Mesenchymal stem cell (in vitro differentiated cells and primary cell): Measurements from ENCODE around the gene UFSP1.

Experiments used
- DNase-seq: peaks from one replicate; pipeline ENCODE4 v3.0.0-alpha.2; 2013
- H2AFZ ChIP-seq: one replicate; pipeline ENCODE4 v1.6.1; 2013; ENCODE audit warnings: low read depth, mild to moderate bottlenecking, control low read depth, inconsistent platforms, low read length, moderate library complexity
- H2AK5ac ChIP-seq: 2 replicates; pipeline ENCODE4 v1.6.1; 2013; ENCODE audit warnings: low read length, moderate library complexity, mild to moderate bottlenecking, inconsistent platforms; ENCODE audit not compliant: severe bottlenecking
- H2BK120ac ChIP-seq: one replicate; pipeline ENCODE4 v1.6.1; 2013; ENCODE audit warnings: low read depth, mild to moderate bottlenecking, inconsistent platforms, low read length, moderate library complexity
- H2BK12ac ChIP-seq, 2 experiments: one replicate each; pipeline ENCODE4 v1.6.1; 2013; ENCODE audit warnings: inconsistent platforms in 2 of 2, low read length in 2 of 2, mild to moderate bottlenecking in 2 of 2, moderate library complexity in 2 of 2, control low read depth in 1 of 2
- H2BK15ac ChIP-seq: one replicate; pipeline ENCODE4 v1.6.1; 2013; ENCODE audit warnings: mild to moderate bottlenecking, low read depth, inconsistent platforms; ENCODE audit not compliant: poor library complexity, severe bottlenecking
- H2BK5ac ChIP-seq: 2 replicates; pipeline ENCODE4 v1.6.1; 2013; ENCODE audit warnings: low read depth, mild to moderate bottlenecking, low read length, control low read depth, inconsistent platforms; ENCODE audit not compliant: poor library complexity, severe bottlenecking
- H3K14ac ChIP-seq, 2 experiments: one replicate each; pipeline ENCODE4 v1.6.1; 2013; ENCODE audit warnings: inconsistent platforms in 2 of 2, low read length in 2 of 2, control low read depth in 1 of 2, mild to moderate bottlenecking in 1 of 2, moderate library complexity in 1 of 2
- H3K18ac ChIP-seq, 2 experiments: one replicate each; pipeline ENCODE4 v1.6.1; 2013; ENCODE audit warnings: inconsistent platforms in 2 of 2, low read length in 2 of 2, control low read depth in 1 of 2, low read depth in 1 of 2, mild to moderate bottlenecking in 1 of 2
- H3K23ac ChIP-seq, 2 experiments: one replicate each; pipeline ENCODE4 v1.6.1; 2013; ENCODE audit warnings: inconsistent platforms in 2 of 2, low read length in 2 of 2, mild to moderate bottlenecking in 2 of 2, moderate library complexity in 2 of 2, control low read depth in 1 of 2
- H3K27ac ChIP-seq: 2 replicates; pipeline ENCODE4 v1.5.1; 2013; ENCODE audit warnings: mild to moderate bottlenecking, moderate library complexity, low read length, control low read depth, inconsistent platforms; ENCODE audit not compliant: poor library complexity, severe bottlenecking
- H3K27me3 ChIP-seq, 2 experiments: 2 replicates each; pipeline versions ENCODE4 v1.6.1 to v1.7.0; 2013; ENCODE audit warnings: low read length in 2 of 2, mild to moderate bottlenecking in 2 of 2, moderate library complexity in 2 of 2, control low read depth in 1 of 2, inconsistent platforms in 1 of 2; ENCODE audit not compliant: control insufficient read depth in 1 of 2, insufficient read depth in 1 of 2
- H3K36me3 ChIP-seq, 2 experiments: 2 replicates each; pipeline versions ENCODE4 v1.6.1 to v1.7.0; 2013; ENCODE audit warnings: low read length in 2 of 2, control low read depth in 1 of 2, inconsistent platforms in 1 of 2, low read depth in 1 of 2, mild to moderate bottlenecking in 1 of 2; ENCODE audit not compliant: insufficient read depth in 2 of 2, control insufficient read depth in 1 of 2
- H3K4ac ChIP-seq, 2 experiments: one replicate each; pipeline ENCODE4 v1.6.1; 2013; ENCODE audit warnings: inconsistent platforms in 2 of 2, low read length in 2 of 2, mild to moderate bottlenecking in 2 of 2, moderate library complexity in 2 of 2, control low read depth in 1 of 2, low read depth in 1 of 2
- H3K4me1 ChIP-seq: 2 replicates; pipeline ENCODE4 v1.6.1; 2013; ENCODE audit warnings: low read depth, low read length, control low read depth; ENCODE audit not compliant: control insufficient read depth, insufficient read depth
- H3K4me2 ChIP-seq: 2 replicates; pipeline ENCODE4 v1.6.1; 2013; ENCODE audit warnings: low read length, mild to moderate bottlenecking, inconsistent platforms; ENCODE audit not compliant: poor library complexity, severe bottlenecking
- H3K4me3 ChIP-seq, 2 experiments: 2 replicates each; pipeline versions ENCODE4 v1.5.1 to v1.7.0; 2013; ENCODE audit warnings: low read length in 2 of 2, mild to moderate bottlenecking in 2 of 2, control low read depth in 1 of 2, low read depth in 1 of 2; ENCODE audit not compliant: insufficient read depth in 1 of 2
- H3K79me1 ChIP-seq: replicated peaks from 2 replicates; pipeline ENCODE4 v1.6.1; 2013; ENCODE audit warnings: mild to moderate bottlenecking, control low read depth, low read length, inconsistent platforms; ENCODE audit not compliant: poor library complexity, severe bottlenecking
- H3K9ac ChIP-seq: 2 replicates; pipeline ENCODE4 v1.7.0; 2013; ENCODE audit warnings: mild to moderate bottlenecking, low read length, moderate library complexity
- H3K9me3 ChIP-seq: 2 replicates; pipeline ENCODE4 v1.7.0; 2013; ENCODE audit warnings: mild to moderate bottlenecking, low read length; ENCODE audit not compliant: control insufficient read depth
- H4K8ac ChIP-seq: one replicate; pipeline ENCODE4 v1.6.1; 2013; ENCODE audit warnings: inconsistent platforms, mild to moderate bottlenecking, low read length, moderate library complexity
- H4K91ac ChIP-seq: one replicate; pipeline ENCODE4 v1.6.1; 2013; ENCODE audit warnings: mild to moderate bottlenecking, low read length, inconsistent platforms
- whole genome bisulfite sequencing: methylation state at CpG from one replicate; pipeline ENCODE4 v1.1.7; 2013; ENCODE audit warnings: mixed read lengths; 5-methylcytosine and 5-hydroxymethylcytosine counted together

The UFSP1 gene

DNA sequence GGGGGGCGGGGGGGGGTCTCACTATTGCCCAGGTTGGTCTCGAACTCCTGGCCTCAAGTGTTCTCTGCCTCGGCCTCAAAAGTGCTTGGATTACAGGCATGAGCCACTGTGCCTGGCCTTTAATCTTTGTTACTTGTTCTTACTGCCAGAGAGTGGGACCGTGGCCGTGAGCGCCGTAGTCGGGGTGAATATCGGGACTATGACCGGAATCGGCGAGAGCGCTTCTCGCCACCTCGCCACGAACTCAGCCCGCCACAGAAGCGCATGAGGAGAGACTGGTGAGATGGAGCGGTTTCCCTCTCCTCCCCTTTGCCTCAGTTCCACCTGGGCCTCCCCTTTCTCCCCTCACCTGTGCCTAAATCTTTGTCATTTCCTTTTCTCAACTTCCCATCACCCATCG, 8.4 kb downstream of the UFSP1 start:
- Histone ChIP-seq H3K4me3 (no peak overlapping the region), H2AFZ (no peak overlapping the region), H3K18ac (no peak overlapping the region), H3K27me3 (no peaks in the 10 kb centered on the region), H3K4me1 (peaks cover 13% of the 10 kb centered on the region), H2AK5ac (no peak overlapping the region), H3K27ac (no peak overlapping the region), H2BK120ac (no peak overlapping the region), H4K8ac (no peak overlapping the region), H3K9ac (no peak overlapping the region), H3K23ac (no peak overlapping the region), H3K4me2 (no peak overlapping the region), H3K36me3 (peaks cover 79 to 92% of the 10 kb centered on the region in 2 experiments), H2BK12ac (no peak overlapping the region), H3K14ac (no peak overlapping the region), H2BK5ac (no peak overlapping the region), H4K91ac (no peak overlapping the region), H2BK15ac (no peak overlapping the region), H3K9me3 (no peaks in the 10 kb centered on the region), H3K79me1 (peaks cover 33% of the 10 kb centered on the region), H3K4ac (no peak overlapping the region)
- 98% methylated on average over 20 of the region's 20 CpGs for WGBS
- no peak for DNase-seq

DNA sequence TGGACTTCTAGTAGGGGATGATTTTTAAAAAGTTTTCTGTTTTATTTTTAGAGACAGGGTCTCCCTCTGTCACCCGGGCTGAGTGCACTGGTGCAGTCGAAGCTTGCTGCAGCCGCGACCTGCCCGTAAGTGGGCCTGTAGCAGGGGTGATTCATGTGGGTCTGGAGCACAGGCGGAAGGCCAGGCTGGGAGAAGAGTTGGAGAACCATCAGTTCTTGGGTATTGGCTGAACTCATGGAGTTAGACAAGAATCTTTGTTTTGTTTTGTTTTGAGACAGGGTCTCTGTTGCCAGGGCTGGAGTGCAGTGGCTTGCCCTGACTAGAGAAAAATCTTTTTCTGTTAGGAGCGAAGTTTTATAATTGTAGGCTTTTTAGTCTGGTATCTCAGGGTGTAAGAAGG, 8.9 kb downstream of the UFSP1 start:
- H2BK12ac ChIP-seq: no peak overlapping the region
- H2AK5ac ChIP-seq: no peak overlapping the region
- WGBS: 91% methylated on average over 7 of the region's 7 CpGs

DNA sequence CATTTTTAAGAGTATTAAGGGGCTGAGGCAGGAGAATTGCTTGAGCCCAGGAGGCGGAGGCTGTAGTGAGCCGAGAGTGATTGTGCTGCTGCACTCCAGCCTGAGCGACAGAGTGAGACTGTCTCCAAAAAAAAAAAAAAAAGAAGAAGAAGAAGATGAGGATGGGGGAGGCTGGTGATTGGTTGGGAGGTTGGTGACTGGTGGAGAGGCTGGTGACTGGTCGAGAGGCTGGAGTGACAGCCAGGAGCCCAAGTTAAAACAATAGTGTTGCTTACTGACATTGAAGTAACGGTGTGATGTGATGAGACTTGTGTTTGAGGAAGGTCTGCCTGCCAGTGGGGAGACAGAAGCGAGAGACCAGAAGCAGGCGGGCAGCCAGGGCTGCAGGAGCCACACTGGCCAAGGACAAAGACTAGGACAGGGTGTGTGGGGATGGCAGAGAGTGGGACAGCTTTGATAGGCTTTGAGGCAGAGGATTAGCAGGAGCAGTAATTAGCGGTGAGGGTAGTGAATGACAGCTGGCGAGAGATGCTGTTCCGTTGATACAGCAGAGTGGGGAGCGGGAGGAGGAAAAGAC, 9.7 kb downstream of the UFSP1 start:
- no peak overlapping the region for H2AK5ac ChIP-seq
- H3K23ac ChIP-seq: peak overlapping the region in 1 of 2 experiments; percentile 85
- DNase-seq: no peak
- no peak overlapping the region for H3K18ac ChIP-seq
- peak overlapping the region in 1 of 2 experiments; percentile 57 for H2BK12ac ChIP-seq
- H3K27me3 ChIP-seq: no peaks in the 10 kb centered on the region
- peaks cover 65 to 78% of the 10 kb centered on the region in 2 experiments for H3K36me3 ChIP-seq
- no peak overlapping the region for H3K4me2 ChIP-seq
- no peak overlapping the region for H3K4ac ChIP-seq
- no peak overlapping the region for H2BK120ac ChIP-seq
- peak overlapping the region; percentile 64 for H4K8ac ChIP-seq
- H4K91ac ChIP-seq: no peak overlapping the region
- no peak overlapping the region for H2BK15ac ChIP-seq
- H3K9me3 ChIP-seq: no peaks in the 10 kb centered on the region
- H3K9ac ChIP-seq: peak overlapping the region; percentile 18
- no peak overlapping the region for H3K14ac ChIP-seq
- no peak overlapping the region for H2AFZ ChIP-seq
- no peak overlapping the region for H2BK5ac ChIP-seq
- no peak overlapping the region for H3K27ac ChIP-seq
- H3K79me1 ChIP-seq: peaks cover 28% of the 10 kb centered on the region
- H3K4me3 ChIP-seq: no peak overlapping the region
- peaks cover 16% of the 10 kb centered on the region for H3K4me1 ChIP-seq
- 92% methylated on average over 11 of the region's 11 CpGs for WGBS

More for the DNA sequence above, 8.9 kb downstream of the UFSP1 start:
- H2BK15ac ChIP-seq: no peak overlapping the region
- no peak overlapping the region for H3K9ac ChIP-seq
- no peaks in the 10 kb centered on the region for H3K27me3 ChIP-seq
- no peak overlapping the region for H3K23ac ChIP-seq
- peaks cover 16% of the 10 kb centered on the region for H3K4me1 ChIP-seq
- no peak overlapping the region for H3K14ac ChIP-seq
- no peak overlapping the region for H3K18ac ChIP-seq
- no peak overlapping the region for H2BK5ac ChIP-seq
- H3K4ac ChIP-seq: no peak overlapping the region
- DNase-seq: no peak
- no peak overlapping the region for H2BK120ac ChIP-seq
- no peak overlapping the region for H3K4me3 ChIP-seq
- H3K27ac ChIP-seq: no peak overlapping the region
- no peak overlapping the region for H2AFZ ChIP-seq
- H3K79me1 ChIP-seq: peaks cover 32% of the 10 kb centered on the region
- no peak overlapping the region for H3K4me2 ChIP-seq
- no peaks in the 10 kb centered on the region for H3K9me3 ChIP-seq
- peaks cover 74 to 87% of the 10 kb centered on the region in 2 experiments for H3K36me3 ChIP-seq
- H4K91ac ChIP-seq: no peak overlapping the region
- no peak overlapping the region for H4K8ac ChIP-seq

DNA sequence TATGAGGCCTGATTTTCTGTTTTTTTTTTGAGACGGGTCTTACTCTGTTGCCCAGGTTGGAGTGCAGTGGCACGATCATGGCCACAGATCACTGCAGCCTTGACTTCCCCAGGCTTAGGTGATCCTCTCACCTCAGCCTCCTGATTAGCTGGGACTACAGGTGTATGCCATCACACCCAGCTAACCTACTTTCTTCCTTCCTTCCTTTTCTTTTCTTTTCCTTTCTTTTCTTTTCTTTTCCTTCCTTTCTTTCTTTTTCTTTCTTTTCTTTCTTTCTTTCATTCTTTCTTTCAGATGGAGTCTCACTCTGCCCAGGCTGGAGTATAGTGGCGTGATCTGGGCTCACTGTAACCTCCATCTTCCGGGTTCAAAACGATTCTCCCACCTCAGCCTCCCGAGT, 10.8 kb downstream of the UFSP1 start:
- no peak overlapping the region for H2BK12ac ChIP-seq
- no peak overlapping the region for H2AK5ac ChIP-seq
- H3K27ac ChIP-seq: no peak overlapping the region
- H3K9ac ChIP-seq: peak overlapping the region; percentile 29
- no peak overlapping the region for H2BK15ac ChIP-seq
- no peak overlapping the region for H4K91ac ChIP-seq
- no peaks in the 10 kb centered on the region for H3K9me3 ChIP-seq
- no peak for DNase-seq
- H3K4ac ChIP-seq: no peak overlapping the region
- H3K36me3 ChIP-seq: peaks cover 63 to 76% of the 10 kb centered on the region in 2 experiments
- H3K27me3 ChIP-seq: no peaks in the 10 kb centered on the region
- H3K4me1 ChIP-seq: peaks cover 23% of the 10 kb centered on the region
- H3K4me2 ChIP-seq: no peak overlapping the region
- H3K14ac ChIP-seq: no peak overlapping the region
- no peak overlapping the region for H3K18ac ChIP-seq
- no peak overlapping the region for H2BK120ac ChIP-seq
- peaks cover 25% of the 10 kb centered on the region for H3K79me1 ChIP-seq
- H3K4me3 ChIP-seq: no peak overlapping the region
- no peak overlapping the region for H4K8ac ChIP-seq
- H2BK5ac ChIP-seq: no peak overlapping the region
- H3K23ac ChIP-seq: no peak overlapping the region
- no peak overlapping the region for H2AFZ ChIP-seq
- WGBS: 98% methylated on average over 6 of the region's 6 CpGs
